Epithelial cell of esophagus (primary cell): ENCODE results near the gene ITPKB.

Experiments used
- DNase-seq: peaks from one replicate; pipeline ENCODE4 v3.0.0; 2010; ENCODE audit warnings: low read depth
- H3K4me3 ChIP-seq: 2 replicates; pipeline ENCODE4 v1.5.1; 2011; ENCODE audit warnings: mild to moderate bottlenecking, low read length, control low read depth
- TF ChIP-seq, protein P1 (sequence below): IDR thresholded peaks from 2 replicates; pipeline ENCODE4 v1.5.1; 2011; ENCODE audit warnings: low read depth, mild to moderate bottlenecking, low read length, control low read depth, inconsistent platforms; ENCODE audit not compliant: insufficient read depth; ENCODE audit errors: missing control alignments

Gene ITPKB

DNA sequence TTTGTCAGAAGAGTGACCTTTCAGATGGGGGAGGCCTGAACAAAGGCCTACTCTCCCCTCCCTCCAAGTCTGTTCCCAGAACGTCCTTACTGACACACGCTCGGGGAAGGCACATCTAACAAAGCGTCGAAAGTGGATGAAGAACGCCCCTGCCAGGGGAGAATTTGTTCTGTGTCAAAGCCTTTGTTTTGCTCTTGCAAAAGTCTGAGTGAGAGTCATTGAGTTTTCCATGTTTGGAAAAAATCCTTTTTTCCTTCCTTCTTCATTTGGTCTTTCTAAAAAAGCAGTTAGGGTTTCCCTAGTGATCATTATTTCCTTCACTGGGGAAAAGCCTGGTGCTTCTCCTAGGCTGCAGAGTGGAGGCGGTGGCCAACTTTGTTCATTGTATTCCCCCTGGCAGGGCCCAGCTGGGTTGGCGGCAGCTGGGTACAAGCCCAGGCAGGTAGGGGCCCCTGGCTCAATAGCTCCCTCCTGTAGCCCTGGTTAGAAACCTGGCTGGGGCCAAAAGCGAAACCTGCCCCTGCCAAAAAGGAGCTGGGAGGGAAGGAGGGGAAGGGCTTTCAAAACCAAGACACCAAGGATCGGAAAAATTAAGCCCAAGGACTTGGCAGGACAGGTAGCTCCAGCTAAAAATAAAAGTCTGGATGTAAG lies 81.1 kb downstream of the ITPKB start:
- TF ChIP-seq, protein P1, sequence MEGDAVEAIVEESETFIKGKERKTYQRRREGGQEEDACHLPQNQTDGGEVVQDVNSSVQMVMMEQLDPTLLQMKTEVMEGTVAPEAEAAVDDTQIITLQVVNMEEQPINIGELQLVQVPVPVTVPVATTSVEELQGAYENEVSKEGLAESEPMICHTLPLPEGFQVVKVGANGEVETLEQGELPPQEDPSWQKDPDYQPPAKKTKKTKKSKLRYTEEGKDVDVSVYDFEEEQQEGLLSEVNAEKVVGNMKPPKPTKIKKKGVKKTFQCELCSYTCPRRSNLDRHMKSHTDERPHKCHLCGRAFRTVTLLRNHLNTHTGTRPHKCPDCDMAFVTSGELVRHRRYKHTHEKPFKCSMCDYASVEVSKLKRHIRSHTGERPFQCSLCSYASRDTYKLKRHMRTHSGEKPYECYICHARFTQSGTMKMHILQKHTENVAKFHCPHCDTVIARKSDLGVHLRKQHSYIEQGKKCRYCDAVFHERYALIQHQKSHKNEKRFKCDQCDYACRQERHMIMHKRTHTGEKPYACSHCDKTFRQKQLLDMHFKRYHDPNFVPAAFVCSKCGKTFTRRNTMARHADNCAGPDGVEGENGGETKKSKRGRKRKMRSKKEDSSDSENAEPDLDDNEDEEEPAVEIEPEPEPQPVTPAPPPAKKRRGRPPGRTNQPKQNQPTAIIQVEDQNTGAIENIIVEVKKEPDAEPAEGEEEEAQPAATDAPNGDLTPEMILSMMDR = peak; percentile 31
- DNase-seq = peak; percentile 90
- H3K4me3 ChIP-seq = no peak overlapping the region

GRCh38 chr1:226656601-226657277 lies 82.3 kb downstream of the ITPKB start:
- H3K4me3 ChIP-seq = no peak overlapping the region
- DNase-seq = peak; percentile 91
- TF ChIP-seq, protein P1 = no peak

- TF ChIP-seq, protein P1 = no peak
- no peak overlapping the region for H3K4me3 ChIP-seq
- no peak for DNase-seq
Measured at GRCh38 chr1:226656201-226656600, 82.9 kb downstream of the ITPKB start.

DNA sequence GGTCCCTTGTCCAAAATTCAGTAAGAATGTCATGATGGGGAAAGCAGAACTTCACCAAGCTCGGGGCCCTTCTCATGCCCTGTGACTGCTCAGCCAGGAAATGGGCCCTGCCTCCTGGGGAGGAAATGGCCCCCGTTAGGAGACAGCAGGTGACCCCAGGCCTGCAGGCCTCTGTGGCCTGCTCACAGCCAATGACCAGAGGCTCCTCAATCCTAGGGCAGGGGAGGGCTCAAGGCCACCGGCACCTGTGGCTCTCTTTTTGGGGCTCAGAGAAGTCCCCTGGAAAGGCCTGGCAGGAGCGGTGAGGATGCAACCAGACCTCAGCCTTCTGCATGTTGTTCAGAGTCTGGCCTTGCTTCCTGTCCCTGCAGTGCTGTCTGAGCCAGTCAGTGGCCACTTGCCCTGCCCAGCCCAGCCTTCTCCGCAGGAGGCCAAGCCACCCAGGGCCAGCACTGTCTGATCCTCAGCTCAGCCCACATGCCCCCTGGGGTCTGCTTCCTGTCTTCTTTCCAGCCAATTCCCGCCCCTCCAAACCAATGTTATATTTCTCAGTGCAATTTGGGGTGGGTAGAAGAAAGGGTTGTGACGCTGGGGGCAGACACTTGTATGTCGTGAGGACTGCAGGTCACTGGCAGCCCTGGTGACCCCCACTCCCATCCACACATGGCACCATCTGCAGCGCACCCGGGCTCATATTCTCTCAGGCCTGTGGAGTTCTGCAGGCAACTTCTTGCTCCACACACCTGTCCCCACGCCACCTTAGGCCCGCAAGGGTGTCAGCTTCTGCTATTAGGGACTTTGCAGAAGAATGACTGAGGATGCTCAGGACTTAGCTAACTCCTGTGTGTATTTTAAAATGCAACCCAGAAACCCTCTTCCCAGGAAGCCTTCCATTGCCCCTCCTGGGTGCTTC lies 83.6 kb downstream of the ITPKB start:
- H3K4me3 ChIP-seq = no peak overlapping the region
- no peak for DNase-seq
- TF ChIP-seq, protein P1 = no peak

DNA sequence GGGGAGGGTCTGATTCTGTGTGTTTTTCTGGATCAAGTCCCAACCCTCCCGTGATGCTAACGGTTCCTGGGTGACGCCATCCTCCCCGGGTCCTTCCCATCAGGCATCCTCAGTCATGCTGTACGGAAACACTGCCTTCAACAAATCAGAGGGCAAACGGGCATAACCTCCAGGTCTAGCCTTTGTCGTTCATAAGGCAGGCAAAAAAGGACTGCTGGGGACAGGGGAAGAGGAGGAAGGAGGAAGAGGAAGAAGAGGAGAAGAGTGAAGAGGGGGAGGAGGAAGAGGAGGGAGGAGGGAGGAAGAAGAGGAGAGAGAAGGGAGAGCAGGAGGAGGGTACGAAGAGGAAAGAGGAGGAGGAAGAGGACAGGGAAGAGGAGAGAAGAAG lies 84.4 kb downstream of the ITPKB start:
- TF ChIP-seq, protein P1 = no peak
- DNase-seq = no peak
- no peak overlapping the region for H3K4me3 ChIP-seq

- TF ChIP-seq, protein P1 = no peak
- DNase-seq = no peak
- H3K4me3 ChIP-seq = no peak overlapping the region
Measured at GRCh38 chr1:226654046-226654667, 84.9 kb downstream of the ITPKB start.
